Keratinocyte (primary cell): ENCODE data around the gene KCNA3.

Experiments
- EZH2 ChIP-seq: IDR thresholded peaks from one replicate; pipeline ENCODE4 v1.6.1; 2012; ENCODE audit warnings: inconsistent platforms, mild to moderate bottlenecking, low read length, moderate library complexity
- TF ChIP-seq, protein P1 (sequence below), 3 experiments: IDR thresholded peaks in 1 of 3; conservative IDR thresholded peaks in 1 of 3; optimal IDR thresholded peaks in 1 of 3; 2 replicates in 2 of 3; 3 replicates in 1 of 3; pipeline versions ENCODE3 to v1.5.1; 2011; ENCODE audit warnings: low read length in 3 of 3, mild to moderate bottlenecking in 3 of 3, moderate library complexity in 2 of 3, control low read depth in 1 of 3, inconsistent platforms in 1 of 3; ENCODE audit not compliant: insufficient read depth in 2 of 3; ENCODE audit errors: extremely low read depth in 1 of 3

DNA sequence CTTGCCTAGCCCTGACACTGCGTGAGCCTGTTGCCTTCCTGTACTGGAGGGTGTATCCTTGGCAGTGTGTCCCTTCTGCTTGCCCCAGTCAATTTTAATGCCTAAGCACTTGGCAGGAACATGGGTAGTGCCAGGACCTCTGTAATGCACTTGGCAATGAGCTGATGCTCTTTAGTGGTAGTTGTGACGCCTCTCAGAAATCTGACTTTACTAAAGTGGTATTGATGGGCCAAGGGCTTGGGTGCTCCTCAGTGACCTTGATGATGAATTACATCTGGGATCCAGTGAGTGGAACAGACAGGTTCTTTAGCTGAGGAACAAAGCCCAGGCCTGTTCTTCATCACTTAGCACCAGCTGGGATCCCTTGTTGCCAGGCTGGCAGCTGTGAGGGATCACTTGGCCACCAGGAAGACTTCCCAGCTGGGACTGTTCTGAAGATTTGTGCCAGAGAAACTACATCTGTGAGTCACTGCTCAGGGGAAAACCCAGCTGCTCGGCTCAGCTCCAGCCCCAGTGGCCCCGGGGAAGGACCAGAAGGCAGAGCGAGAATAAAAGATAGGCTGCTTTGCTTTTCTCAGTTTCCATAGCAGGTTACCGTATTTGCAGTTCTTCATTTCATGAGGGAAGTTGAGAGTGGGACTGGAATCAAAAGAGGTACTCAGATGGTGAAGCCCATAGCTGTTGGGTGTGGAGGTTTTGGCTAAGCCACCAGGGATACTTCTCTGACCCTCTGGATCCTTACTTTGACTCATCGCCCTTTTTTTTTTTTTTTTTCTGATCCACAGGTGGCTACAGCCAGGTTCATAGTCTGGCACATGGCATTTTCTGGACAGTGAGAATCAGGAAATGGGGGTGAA, 40.1 kb downstream of the KCNA3 start:
- TF ChIP-seq EZH2, result no peak
- TF ChIP-seq, protein P1, sequence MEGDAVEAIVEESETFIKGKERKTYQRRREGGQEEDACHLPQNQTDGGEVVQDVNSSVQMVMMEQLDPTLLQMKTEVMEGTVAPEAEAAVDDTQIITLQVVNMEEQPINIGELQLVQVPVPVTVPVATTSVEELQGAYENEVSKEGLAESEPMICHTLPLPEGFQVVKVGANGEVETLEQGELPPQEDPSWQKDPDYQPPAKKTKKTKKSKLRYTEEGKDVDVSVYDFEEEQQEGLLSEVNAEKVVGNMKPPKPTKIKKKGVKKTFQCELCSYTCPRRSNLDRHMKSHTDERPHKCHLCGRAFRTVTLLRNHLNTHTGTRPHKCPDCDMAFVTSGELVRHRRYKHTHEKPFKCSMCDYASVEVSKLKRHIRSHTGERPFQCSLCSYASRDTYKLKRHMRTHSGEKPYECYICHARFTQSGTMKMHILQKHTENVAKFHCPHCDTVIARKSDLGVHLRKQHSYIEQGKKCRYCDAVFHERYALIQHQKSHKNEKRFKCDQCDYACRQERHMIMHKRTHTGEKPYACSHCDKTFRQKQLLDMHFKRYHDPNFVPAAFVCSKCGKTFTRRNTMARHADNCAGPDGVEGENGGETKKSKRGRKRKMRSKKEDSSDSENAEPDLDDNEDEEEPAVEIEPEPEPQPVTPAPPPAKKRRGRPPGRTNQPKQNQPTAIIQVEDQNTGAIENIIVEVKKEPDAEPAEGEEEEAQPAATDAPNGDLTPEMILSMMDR (optimal IDR thresholded peaks at IDR 0.05 in 1 of 3, IDR thresholded peaks at IDR 0.05 in 1 of 3, conservative IDR thresholded peaks at IDR 0.05 in 1 of 3; ENCODE audit: extremely low read depth in 1 of 3, insufficient read depth in 2 of 3, low read length in 3 of 3), result peak in 1 of 3 experiments; percentile 2
